Left lobe of liver (tissue), 2 donors: Measurements from ENCODE around the gene LTB. TPM values are rescaled to one million over a fixed set of nuclear protein-coding genes. Genes with fewer than 3 reads are reported as not detected.

Experiments
- ATAC-seq: fragments of 200-7000 bp; cut with Tn5 transposase; one replicate; pipeline ENCODE4 v1.9.1; 2020; ENCODE audit warnings: mild to moderate bottlenecking, moderate library complexity
- DNase-seq: peaks from one replicate; pipeline ENCODE4 v3.0.0-alpha.2; 2020; ENCODE audit warnings: low spot score
- total RNA-seq: library from RNA; stranded (reverse); gene quantifications from one replicate; pipeline ENCODE4 v1.2.1, GENCODE V29; 2021
- donor health status: DM: no; HTN: no; CAD: no; lungs with moderate emphysema.
- donor health status: DM: no; HTN: yes; CAD: no.

The LTB gene, protein sequence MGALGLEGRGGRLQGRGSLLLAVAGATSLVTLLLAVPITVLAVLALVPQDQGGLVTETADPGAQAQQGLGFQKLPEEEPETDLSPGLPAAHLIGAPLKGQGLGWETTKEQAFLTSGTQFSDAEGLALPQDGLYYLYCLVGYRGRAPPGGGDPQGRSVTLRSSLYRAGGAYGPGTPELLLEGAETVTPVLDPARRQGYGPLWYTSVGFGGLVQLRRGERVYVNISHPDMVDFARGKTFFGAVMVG
- 1.7 TPM for total RNA-seq

DNA sequence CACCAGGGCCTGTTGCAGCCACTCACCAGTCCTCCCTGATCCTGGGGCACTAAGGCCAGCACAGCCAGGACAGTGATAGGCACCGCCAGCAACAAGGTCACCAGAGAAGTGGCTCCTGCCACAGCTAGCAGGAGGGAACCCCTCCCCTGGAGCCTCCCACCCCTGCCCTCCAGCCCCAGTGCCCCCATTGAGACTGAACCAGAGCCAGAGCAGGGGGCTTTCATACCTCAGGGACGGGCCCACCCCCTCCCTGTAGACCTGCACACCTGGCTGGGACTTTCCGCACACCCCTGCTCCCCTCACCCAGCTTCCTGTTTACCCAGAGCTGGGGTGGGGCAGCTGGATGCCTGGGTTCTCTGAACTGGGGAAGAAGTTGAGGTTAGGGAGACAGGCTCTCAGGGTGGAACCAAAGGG, at the start of gene LTB:
TSS of gene LTB (minus strand) at position 195 of the 414 bp plus-strand sequence. CDS start at position 188, 7 bp downstream.
- DNase-seq (no peak), ATAC-seq (no peak)

DNA sequence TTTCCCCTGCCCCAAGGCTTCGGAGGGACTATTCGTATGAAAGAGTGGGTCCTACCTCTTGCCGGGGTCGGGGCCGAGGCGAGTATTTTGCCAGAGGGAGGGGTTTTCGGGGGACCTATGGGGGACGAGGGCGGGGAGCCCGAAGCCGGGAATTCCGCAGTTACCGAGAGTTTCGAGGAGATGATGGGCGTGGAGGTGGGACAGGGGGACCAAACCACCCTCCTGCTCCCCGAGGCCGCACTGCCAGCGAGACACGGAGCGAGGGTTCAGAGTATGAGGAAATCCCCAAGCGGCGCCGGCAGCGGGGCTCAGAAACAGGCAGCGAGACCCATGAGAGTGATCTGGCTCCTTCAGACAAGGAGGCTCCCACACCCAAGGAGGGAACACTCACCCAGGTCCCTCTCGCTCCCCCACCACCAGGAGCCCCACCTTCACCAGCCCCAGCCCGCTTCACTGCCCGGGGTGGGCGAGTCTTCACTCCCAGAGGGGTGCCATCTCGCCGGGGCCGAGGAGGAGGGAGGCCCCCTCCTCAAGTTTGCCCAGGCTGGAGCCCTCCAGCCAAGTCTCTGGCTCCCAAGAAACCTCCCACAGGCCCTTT, 49.6 kb upstream of the LTB start:
- ATAC-seq: no peak
- no peak for DNase-seq

DNA sequence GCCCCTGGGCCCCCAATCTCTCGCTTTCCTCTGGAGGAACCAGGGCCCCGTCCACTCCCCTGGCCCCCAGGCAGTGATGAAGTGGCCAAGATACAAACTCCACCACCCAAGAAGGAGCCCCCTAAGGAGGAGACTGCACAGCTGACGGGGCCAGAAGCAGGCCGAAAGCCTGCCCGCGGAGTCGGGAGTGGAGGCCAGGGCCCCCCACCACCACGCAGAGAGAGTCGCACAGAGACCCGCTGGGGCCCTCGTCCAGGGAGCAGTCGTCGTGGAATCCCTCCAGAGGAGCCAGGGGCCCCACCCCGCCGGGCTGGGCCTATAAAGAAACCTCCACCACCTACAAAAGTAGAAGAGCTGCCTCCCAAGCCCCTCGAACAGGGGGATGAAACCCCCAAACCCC, 49.0 kb upstream of the LTB start:
- ATAC-seq (no peak), DNase-seq (no peak)

DNA sequence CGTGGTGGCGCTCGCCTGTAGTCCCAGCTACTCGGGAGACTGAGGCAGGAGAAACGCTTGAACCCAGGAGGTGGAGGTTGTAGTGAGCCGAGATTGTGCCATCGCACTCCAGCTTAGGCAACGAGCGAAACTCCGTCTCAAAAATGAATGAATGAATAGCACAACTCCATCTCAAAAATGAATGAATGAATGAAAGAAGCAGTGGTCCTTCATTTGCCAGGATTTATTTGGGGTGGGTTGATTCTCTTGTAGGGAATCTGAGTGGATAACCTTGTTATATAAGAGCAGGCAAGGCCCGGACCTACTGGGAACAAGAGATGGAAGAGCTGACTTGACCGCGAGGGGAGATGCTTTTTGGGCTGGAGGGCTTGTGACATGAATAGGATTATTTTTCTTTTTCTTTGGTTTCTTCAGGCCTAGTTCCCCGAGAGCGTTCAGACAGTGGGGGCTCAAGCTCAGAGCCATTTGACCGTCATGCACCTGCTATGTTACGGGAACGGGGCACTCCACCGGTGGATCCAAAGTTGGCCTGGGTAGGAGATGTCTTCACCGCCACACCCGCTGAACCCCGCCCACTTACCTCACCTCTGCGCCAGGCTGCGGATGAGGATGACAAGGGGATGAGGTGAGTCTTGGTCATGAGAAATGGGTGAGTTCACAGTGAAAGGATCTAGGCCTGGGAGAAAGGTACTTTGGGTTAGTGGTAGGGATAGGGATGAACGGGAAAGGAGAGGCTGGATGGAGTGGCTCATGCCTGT, 48.1 kb upstream of the LTB start:
- no peak for ATAC-seq

DNA sequence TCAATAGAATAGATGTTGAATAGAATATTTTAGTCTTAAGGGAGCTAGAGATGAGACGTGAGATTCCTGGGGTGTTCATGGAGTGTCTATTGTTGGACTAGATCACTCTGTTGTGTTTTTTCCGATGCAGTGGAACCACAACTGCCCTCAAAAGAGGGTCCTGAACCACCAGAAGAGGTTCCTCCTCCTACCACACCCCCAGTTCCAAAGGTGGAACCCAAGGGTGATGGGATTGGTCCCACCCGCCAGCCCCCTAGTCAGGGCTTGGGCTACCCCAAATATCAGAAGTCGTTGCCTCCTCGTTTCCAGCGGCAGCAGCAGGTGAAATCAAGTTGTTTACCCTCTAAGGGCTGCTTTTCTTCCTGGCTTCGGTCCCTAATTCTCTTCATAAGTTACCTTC, 46.8 kb upstream of the LTB start:
- ATAC-seq (no peak), DNase-seq (no peak)

More for the DNA sequence above, 48.1 kb upstream of the LTB start:
- no peak for DNase-seq

- ATAC-seq: no peak
- DNase-seq: no peak
These were observed 45.6 kb upstream of the LTB start for GRCh38 chr6:31627690-31628287.

DNA sequence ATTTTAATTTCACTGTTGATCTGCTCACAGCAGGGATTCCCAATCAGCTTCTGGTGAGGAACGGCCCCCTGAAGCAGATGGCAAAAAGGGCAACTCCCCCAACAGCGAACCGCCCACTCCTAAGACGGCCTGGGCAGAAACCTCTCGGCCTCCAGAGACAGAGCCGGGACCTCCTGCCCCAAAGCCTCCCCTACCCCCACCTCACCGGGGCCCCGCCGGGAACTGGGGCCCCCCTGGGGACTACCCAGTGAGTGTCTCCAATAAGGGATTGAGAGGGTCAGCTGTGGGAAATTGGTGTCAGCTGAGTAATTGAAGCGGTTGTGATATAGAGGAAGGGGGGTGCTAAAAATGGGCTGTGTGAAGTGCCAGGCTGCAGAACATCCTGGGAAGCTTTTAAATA, 44.7 kb upstream of the LTB start:
- ATAC-seq (no peak), DNase-seq (no peak)

- DNase-seq (no peak), ATAC-seq (no peak)
These were observed 41.8 kb upstream of the LTB start for GRCh38 chr6:31624070-31624469.

GRCh38 chr6:31622684-31623091, 40.5 kb upstream of the LTB start:
- no peak for DNase-seq

GRCh38 chr6:31621991-31622390, 39.8 kb upstream of the LTB start:
- DNase-seq (no peak), ATAC-seq (no peak)

More at GRCh38 chr6:31622684-31623091, 40.5 kb upstream of the LTB start:
- ATAC-seq: no peak

DNA sequence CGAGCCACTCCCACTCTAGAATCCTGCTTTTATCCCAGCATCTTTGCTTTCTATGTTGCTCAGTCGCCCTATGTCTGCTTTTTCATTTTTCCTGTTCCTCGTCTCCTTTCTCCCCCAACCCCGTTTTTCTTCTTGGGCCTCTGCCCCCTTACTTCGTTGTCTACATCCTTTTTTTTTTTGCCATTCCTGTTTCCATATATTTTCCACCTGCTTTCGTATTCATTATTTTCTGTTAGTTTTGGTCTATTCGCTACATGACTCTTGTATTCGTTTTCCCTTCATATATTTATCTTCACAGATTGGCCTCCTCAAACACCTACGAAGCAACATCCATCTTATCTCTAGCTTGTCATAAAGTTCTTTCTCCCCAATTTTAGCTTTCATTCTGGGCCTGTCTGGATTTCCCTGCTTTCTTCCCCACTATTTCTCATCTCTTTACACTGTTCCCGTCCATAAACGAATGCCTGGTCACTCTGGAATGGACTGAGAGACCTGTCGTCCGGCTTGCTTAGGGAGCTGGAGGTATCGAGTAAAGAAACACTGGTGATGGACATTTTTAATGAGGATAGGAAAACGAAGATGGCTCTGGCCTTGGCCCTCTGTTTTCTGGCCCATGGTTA, 39.2 kb upstream of the LTB start:
- ATAC-seq (no peak), DNase-seq (no peak)

DNA sequence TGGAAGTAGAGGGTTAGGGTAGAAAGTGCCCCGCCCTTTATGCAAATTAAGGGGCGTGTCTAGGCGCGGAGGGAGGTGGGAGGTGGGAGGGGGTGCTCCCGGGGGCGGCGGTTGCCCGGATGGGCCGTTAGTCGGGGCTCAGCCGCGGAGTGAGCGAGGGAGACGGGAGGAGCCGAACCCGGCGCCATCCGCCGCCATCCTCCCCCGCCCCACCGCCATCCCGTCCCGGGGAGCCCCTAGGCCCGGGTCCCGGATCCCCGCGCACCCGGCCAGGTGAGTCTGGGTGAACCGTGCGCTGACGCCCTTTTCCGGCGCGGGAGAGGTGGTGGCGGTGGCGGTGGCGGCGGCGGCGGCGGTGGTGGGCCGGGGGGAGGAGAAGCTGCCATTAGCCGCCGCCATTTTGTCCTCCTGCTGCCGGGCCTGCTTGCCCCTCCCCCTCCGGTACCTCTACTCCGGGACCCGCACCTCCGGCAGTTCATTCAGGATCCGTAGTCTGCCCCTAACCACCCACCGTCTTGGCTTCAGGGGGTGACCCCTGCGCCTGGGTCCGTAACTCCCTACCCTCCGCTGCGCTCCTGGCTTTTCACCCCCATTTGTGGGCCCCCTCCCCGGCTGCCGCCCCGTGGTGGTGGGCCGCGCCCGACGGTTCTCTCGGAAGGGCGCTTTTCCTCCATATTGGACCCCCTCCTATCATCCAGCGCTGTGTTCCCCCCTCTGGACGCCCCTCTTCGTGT, 38.5 kb upstream of the LTB start, which contains the start of gene PRRC2A:
TSS of gene PRRC2A (plus strand) at position 130 of the 734 bp plus-strand sequence. CDS start 2,075 bp downstream, outside the sequence.
- ATAC-seq: peak; percentile 87
- DNase-seq: no peak

- DNase-seq: peak; percentile 98
- ATAC-seq: peak; percentile 89
These were observed 37.8 kb upstream of the LTB start for GRCh38 chr6:31619805-31620585.

- ATAC-seq: no peak
- no peak for DNase-seq
These were observed 34.8 kb upstream of the LTB start for GRCh38 chr6:31617010-31617409.

GRCh38 chr6:31615748-31616147, 33.5 kb upstream of the LTB start:
- no peak for DNase-seq
- no peak for ATAC-seq

DNA sequence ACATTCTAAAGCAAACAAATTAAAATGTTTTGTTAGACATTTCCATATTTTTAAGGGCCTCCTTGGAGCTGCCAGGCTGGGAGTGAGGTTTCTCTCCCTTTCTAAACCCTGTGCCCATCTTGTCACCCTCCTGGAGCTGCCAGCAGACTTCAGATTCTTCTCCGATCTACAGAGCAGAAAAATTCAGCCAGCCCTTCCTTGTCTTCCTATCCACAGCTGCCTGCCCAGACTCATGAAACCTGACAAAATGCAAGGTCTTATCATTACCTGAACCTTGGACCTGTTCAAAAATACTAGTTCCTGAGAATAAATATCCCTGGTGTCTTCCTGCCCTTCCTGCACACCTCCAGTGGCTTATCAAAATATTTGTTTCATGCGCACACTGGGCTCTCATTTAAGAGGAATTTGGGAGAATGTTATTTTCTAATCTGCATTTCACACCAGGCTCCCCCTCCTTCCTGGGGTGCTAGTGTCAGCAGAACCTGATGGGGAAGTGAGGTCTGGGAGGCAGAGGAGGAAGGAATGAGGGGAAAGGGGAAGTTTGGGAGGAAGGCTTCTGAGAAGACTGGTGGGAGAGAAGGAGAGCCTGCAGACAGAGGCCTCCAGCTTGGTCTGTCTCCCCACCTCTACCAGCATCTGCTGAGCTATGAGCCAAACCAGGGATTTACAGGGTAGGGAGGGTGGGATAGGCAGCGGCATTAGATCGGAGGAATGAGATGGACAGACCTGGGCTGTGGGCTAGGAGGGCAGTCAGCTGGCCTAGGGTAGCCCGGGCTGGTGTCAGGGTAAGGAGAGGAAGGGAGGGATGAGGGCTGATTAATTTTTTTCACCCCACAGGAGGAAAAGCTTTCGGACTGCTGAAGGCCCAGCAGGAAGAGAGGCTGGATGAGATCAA, 32.7 kb upstream of the LTB start, which contains the start of gene AIF1:
TSS of gene AIF1 (plus strand) at position 551 of the 895 bp plus-strand sequence. CDS start at position 647, 96 bp downstream.
- ATAC-seq (peak; percentile 75), DNase-seq (no peak)

GRCh38 chr6:31614075-31614619, 31.9 kb upstream of the LTB start:
- DNase-seq (no peak), ATAC-seq (peak; percentile 50)

GRCh38 chr6:31610968-31611367, 28.7 kb upstream of the LTB start:
- DNase-seq: no peak
- ATAC-seq: no peak
